ENCODE measurements around the gene ATP8B2.
"Not testable (repeated sequence)": the region's sequence is repeated elsewhere in the genome, so short reads cannot be mapped to it uniquely, and the experiment has no call there.

The ATP8B2 gene

DNA sequence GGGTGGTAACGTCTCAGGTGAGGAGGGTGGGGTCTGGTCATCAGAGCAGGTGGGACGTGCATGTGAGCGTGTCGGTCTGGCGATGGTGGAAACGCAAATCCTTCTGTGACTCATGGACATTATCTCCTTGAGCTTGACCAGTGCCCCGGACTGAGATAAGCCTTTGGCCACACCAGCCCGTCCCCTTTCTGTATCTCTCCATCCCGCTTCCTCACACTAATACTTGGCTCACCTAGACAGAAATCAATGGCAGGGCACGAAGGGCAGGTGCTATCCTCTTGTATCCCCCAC lies 12.3 kb upstream of the ATP8B2 start:
- H3K27me3 Mint-ChIP-seq, result peaks cover 4 to 16% of the 10 kb centered on the region in 2 donors
- H3K4me3 Mint-ChIP-seq, result no peak overlapping the region
- peak overlapping the region in 1 of 2 donors; percentile 24 for H3K27ac Mint-ChIP-seq
- DNase-seq (no peak), ATAC-seq (replicated peaks) (no peak)
- H3K4me1 Mint-ChIP-seq (ENCODE audit: low read depth in 2 of 2), result peaks cover 0 to 4% of the 10 kb centered on the region in 2 donors
- no peaks in the 10 kb centered on the region for H3K36me3 Mint-ChIP-seq (ENCODE audit: insufficient read depth)
- peaks cover 0 to 1% of the 10 kb centered on the region in 2 donors for H3K9me3 Mint-ChIP-seq

DNA sequence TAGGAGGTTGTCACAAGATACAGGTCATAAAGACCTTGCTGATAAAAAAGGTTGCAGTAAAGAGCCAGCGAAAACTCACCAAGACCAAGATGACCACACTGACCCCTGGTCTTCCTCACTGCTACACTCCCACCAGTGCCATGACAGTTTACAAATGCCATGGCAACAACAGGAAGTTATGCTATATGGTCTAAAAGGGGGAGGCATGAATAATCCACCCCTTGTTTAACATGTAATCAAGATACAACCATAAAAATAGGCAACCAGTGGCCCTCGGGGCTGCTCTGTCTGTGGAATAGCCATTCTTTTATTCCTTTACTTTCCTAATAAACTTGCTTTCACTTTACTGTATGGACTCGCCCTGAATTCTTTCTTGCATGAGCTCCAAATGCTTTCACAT lies 11.1 kb upstream of the ATP8B2 start:
- not testable (repeated sequence) for H3K27ac Mint-ChIP-seq; DNase-seq; H3K4me3 Mint-ChIP-seq; ATAC-seq (replicated peaks); H3K36me3 Mint-ChIP-seq (ENCODE audit: insufficient read depth); H3K4me1 Mint-ChIP-seq (ENCODE audit: low read depth in 2 of 2); H3K9me3 Mint-ChIP-seq
- peaks cover 4 to 20% of the 10 kb centered on the region in 2 donors for H3K27me3 Mint-ChIP-seq

DNA sequence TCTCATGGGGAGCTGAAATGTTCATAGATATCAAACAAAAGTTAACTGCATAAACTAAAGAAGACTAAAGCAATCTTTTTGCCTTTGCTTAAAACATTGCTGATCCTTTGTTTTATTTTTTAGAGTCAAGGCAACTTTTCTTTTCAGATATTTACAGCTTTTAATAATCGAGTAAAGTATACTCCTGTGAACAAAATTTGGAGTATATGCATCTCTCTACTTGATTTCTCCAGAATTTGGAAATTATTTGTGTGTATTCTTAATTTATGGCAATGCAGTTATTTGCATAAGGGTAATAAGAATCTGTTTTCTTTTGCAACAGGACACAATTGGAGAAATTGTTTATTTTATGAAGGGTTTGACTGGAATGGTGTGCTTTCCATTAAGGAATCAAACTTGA lies 8.6 kb upstream of the ATP8B2 start:
- Mint-ChIP-seq H3K27ac (no peak overlapping the region), H3K36me3 (ENCODE audit: insufficient read depth) (no peaks in the 10 kb centered on the region), H3K4me1 (ENCODE audit: low read depth in 2 of 2) (no peaks in the 10 kb centered on the region), H3K27me3 (peaks cover 4 to 20% of the 10 kb centered on the region in 2 donors), H3K9me3 (peaks cover 0 to 1% of the 10 kb centered on the region in 2 donors), H3K4me3 (no peak overlapping the region)
- DNase-seq (no peak), ATAC-seq (replicated peaks) (no peak)

DNA sequence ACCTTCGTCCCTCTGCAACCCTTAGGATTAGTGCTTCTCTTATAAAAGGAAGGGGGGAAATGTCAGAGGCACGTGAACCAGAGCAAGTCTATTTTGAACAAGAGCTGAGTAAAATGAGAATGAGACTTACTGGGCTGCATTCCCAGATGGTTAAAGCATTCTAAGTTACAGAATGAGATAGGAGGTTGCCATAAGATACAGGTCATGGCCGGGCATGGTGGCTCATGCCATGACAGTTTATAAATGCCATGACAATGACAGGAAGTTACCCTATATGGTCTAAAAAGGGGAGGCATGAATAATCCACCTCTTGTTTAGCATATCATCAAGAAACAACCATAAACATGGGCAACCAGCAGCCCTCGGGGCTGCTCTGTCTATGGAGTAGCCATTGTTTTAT lies 6.9 kb upstream of the ATP8B2 start:
- no peaks in the 10 kb centered on the region for H3K4me1 Mint-ChIP-seq (ENCODE audit: low read depth in 2 of 2)
- peaks cover 4 to 11% of the 10 kb centered on the region in 2 donors for H3K27me3 Mint-ChIP-seq
- H3K36me3 Mint-ChIP-seq (ENCODE audit: insufficient read depth), result no peaks in the 10 kb centered on the region
- DNase-seq, result no peak
- peaks cover 0 to 1% of the 10 kb centered on the region in 2 donors for H3K9me3 Mint-ChIP-seq
- H3K4me3 Mint-ChIP-seq, result no peak overlapping the region
- no peak overlapping the region for H3K27ac Mint-ChIP-seq
- ATAC-seq (replicated peaks), result no peak

DNA sequence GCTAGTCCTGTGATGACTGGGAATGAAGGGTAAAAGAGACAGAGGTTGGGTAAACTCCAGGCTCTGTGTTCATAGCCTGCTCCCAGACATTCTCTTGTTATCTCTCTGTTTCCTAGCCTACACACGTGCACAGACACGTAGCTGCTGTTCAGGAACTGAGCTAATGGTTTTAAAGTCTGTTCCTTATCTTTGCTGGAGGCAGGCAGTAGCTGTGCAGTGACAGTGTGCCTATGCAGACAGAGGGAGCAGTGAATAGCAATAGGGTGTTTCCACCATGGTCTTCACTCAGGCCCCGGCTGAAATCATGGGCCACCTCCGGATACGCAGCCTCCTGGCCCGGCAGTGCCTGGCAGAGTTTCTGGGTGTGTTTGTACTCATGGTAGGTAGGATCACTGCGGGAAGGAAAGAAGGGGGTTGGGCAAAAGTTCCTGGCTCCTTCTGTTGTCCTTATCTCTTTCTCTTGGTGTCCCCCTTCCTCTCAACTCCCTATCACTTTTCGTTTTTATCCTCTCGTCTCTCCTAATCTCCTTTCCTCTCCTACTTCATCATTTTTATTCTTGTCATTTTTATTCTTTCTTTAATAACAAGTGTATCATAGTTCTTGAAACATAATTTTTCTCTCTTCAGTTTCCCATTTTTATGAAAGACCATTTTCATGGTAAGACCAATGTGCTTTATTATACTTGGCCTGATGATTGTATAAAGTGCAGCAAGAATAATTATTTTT lies 4.3 kb upstream of the ATP8B2 start, which contains the start of gene AQP10:
Gene AQP10 (plus strand): TSS at position 212 of the 727 bp plus-strand sequence. CDS start 63 bp downstream, at position 275.
- Mint-ChIP-seq H3K27me3 (peaks cover 0 to 8% of the 10 kb centered on the region in 2 donors), H3K4me3 (no peak within 1 kb of the TSS), H3K4me1 (ENCODE audit: low read depth in 2 of 2) (peaks cover 4 to 9% of the 10 kb centered on the region in 2 donors), H3K27ac (no peak within 1 kb of the TSS), H3K36me3 (ENCODE audit: insufficient read depth) (peaks cover 5% of the 10 kb centered on the region), H3K9me3 (peaks cover 0 to 1% of the 10 kb centered on the region in 2 donors)
- ATAC-seq (replicated peaks) (no peak), DNase-seq (no peak)

DNA sequence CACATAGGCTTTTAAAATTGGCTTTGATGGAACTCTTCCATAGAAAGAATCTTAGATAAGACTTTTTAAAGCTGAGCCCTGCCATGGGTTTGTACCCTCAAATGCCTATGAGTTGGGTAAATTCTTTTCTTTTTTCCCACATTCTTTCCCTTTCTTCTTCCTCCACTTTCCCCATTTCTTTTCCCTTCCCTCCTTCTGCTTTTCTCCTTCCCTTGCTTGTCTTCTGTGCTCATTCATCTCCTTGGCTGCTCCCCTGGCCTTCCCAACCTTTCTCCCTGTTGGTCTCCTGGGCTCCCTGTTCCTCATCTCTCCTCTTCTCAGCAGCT lies 3.8 kb upstream of the ATP8B2 start:
- H3K4me1 Mint-ChIP-seq (ENCODE audit: low read depth in 2 of 2), result peaks cover 9 to 14% of the 10 kb centered on the region in 2 donors
- not testable (repeated sequence) for H3K27ac Mint-ChIP-seq; DNase-seq; H3K4me3 Mint-ChIP-seq; ATAC-seq (replicated peaks); H3K27me3 Mint-ChIP-seq; H3K9me3 Mint-ChIP-seq; H3K36me3 Mint-ChIP-seq (ENCODE audit: insufficient read depth)

DNA sequence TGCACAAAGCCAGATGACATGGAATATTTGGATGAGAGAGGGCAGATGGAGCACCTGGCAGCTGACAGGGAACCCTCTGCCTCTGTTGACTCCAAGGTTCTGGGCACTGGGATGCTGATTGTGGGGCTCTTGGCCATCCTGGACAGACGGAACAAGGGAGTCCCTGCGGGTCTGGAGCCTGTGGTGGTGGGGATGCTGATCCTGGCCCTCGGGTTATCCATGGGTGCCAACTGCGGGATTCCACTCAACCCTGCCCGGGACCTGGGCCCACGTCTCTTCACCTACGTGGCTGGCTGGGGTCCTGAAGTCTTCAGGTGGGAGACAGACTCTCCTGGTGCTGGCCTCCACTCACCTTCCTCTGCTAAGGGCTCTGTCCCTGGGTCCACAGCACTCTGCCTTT lies 1.8 kb upstream of the ATP8B2 start:
- peaks cover 5% of the 10 kb centered on the region for H3K36me3 Mint-ChIP-seq (ENCODE audit: insufficient read depth)
- DNase-seq (no peak), ATAC-seq (replicated peaks) (no peak)
- H3K27me3 Mint-ChIP-seq, result no peaks in the 10 kb centered on the region
- no peaks in the 10 kb centered on the region for H3K9me3 Mint-ChIP-seq
- peaks cover 23 to 29% of the 10 kb centered on the region in 2 donors for H3K4me1 Mint-ChIP-seq (ENCODE audit: low read depth in 2 of 2)
- peak overlapping the region in 1 of 2 donors; percentile 90 for H3K27ac Mint-ChIP-seq
- H3K4me3 Mint-ChIP-seq, result no peak overlapping the region

DNA sequence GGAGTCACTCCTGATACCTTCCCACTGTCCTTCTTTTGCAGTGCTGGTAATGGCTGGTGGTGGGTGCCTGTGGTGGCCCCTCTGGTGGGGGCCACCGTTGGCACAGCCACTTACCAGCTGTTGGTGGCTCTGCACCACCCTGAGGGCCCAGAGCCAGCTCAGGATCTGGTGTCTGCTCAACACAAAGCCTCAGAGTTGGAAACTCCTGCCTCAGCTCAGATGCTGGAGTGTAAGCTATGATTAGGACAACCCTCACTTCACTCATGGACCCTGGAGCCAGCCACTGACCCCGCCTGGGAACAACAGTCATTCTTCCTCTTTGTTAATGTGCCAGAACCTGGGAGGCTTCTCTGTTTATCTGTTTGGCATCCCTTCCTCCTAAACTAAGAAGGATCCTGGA lies 1.1 kb upstream of the ATP8B2 start:
- H3K27ac Mint-ChIP-seq, result peak overlapping the region; percentile 87 to 90
- peak overlapping the region; percentile 90 to 92 for H3K4me3 Mint-ChIP-seq
- no peak for DNase-seq

DNA sequence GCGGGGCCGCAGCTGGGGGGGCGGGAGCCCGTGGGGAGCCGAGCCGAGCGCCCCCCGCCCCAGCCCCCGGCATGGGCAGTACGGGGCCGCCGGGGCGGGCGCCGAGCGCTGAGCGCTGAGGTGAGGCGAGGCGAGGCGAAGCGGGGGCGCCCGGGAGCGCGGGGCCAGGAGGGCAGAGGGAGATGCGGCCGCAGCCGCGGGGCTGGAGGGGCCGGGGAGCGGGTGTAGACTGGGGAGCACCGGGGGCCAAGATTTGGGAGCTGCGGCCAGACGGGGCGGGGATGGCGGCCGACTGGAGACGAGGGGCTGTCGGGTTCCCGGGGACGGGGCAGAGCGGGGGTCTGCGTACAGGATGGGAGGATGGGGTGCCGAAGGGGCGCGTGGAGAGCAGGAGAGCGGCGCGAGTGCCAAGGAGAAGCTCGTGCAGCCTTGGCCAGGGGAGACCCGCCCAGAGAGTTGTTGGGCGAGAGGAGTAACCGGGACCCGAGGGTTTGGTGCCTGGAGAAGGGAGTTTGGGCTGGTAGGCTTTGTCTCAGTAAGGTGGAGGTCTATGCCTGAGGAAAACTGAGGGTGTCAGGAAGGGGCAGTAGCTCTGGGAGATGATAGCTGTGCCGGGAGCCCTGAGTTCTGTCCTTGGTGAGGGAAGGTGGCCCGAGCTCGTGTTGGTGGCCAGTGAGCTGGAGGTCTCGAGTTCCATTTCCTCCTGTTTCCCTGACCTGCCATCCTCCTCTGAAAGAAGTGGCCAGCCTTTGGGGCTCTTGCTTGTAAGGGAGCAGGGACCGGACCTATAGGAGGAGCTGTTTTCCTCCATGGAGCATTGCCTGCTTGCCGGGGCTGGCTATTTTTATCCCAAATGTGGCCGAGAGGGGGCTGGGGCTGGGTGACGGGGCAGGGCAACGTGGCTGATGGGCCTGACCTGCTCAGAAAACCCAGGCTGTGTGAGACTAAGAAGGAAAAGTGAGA lies 539 bp downstream of the ATP8B2 start:
- no peak for DNase-seq
- H3K9me3 Mint-ChIP-seq, result no peaks in the 10 kb centered on the region
- H3K4me1 Mint-ChIP-seq (ENCODE audit: low read depth in 2 of 2), result peaks cover 42 to 49% of the 10 kb centered on the region in 2 donors
- H3K27ac Mint-ChIP-seq, result peak overlapping the region; percentile 87 to 90
- ATAC-seq (replicated peaks), result peak; percentile 4
- H3K4me3 Mint-ChIP-seq, result peak overlapping the region; percentile 90 to 92
- peaks cover 9% of the 10 kb centered on the region for H3K36me3 Mint-ChIP-seq (ENCODE audit: insufficient read depth)
- H3K27me3 Mint-ChIP-seq, result no peaks in the 10 kb centered on the region

More for the DNA sequence above, 1.1 kb upstream of the ATP8B2 start:
- ATAC-seq (replicated peaks), result no peak
- H3K27me3 Mint-ChIP-seq, result no peaks in the 10 kb centered on the region
- no peaks in the 10 kb centered on the region for H3K9me3 Mint-ChIP-seq
- peaks cover 5% of the 10 kb centered on the region for H3K36me3 Mint-ChIP-seq (ENCODE audit: insufficient read depth)
- H3K4me1 Mint-ChIP-seq (ENCODE audit: low read depth in 2 of 2), result peaks cover 27 to 33% of the 10 kb centered on the region in 2 donors

DNA sequence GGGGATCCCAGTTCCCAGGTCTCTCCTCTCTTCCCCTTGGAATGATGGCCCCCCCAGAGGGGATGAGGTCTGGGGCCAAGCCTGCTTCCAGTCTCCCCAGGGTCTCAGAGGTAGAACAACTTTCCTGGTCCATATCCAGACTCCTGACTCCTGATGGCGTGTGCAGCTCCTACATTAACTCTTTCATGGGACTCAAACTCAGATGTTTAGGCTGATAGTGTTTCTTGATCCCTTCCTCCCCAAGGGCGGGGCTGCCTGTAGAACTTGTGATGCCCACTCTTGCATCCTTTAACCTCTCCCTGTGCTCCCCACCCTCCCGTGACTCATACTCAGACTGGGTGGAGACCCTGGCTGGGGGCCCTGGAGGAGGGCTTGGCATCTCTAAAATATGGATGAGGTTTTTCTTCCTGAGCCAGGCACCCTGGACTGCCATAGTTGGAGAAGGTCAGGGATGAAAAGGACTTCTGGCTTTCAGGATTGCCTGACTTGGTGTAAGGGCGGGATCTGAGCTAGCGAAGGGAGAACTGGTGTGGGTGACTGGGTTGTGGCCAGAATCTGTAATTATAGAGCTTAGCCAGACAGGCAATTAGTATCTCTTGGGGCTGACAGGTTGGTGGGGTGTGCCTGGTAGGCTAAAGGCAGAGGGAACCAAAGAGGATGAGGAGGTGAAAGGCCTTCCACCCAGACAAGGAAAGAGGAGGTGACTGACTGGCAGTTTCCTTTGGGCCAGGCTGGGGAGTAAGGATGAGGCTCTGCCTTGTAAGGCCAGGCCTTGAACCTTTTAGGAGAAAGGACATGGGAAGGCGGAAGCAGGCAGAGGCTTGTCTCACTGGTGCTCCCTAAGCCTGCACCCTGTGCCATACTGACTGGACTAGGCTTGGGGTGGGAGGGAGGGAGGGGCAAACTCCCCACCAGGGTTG lies 1.5 kb downstream of the ATP8B2 start:
- H3K27ac Mint-ChIP-seq, result peak overlapping the region; percentile 87 to 90
- no peak for ATAC-seq (replicated peaks)
- no peaks in the 10 kb centered on the region for H3K9me3 Mint-ChIP-seq
- peaks cover 15% of the 10 kb centered on the region for H3K36me3 Mint-ChIP-seq (ENCODE audit: insufficient read depth)
- H3K4me3 Mint-ChIP-seq, result peak overlapping the region; percentile 90 to 92
- H3K4me1 Mint-ChIP-seq (ENCODE audit: low read depth in 2 of 2), result peaks cover 44 to 49% of the 10 kb centered on the region in 2 donors
- DNase-seq, result no peak
- no peaks in the 10 kb centered on the region for H3K27me3 Mint-ChIP-seq

DNA sequence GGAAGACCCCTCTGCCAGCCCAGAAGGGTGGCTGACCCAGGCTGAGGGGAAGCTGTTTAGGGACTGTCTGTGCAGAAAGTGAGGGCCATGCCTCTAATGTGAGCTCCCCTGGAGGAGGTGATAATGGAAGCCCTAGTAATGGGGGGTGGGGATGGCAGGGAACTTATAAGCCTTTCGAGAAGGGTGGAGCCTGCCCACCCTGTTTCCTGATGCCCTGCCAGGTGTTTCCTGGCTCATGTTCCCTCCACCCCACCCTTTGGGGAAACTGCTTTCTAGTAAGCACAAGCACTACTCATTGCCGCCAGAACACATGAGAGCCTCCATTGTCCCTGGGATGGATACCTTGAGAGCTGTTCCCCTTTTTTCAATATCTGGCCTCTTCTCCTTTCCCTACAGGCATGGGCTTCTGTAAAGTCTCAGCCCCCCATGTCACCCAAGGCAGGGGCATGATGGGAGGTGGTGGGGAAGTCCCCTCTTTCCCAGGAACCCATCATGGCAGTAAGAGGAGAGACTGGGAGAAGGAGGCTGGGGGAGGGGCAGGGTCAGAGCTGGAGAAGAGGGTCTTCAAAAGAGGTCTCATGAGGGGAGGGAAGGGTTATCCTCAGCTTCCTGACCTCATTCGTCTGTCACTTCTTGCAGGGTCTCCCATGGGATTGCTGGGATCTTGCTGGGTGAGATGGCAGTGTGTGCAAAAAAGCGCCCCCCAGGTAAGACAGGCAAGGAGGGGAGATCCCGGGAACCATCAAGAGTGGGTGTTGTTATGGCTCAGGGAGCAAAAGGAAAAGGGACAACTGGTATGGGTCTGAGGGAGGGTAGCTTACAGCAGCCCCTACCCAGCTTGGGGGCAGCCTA lies 2.4 kb downstream of the ATP8B2 start:
- Mint-ChIP-seq H3K27me3 (no peaks in the 10 kb centered on the region), H3K4me1 (ENCODE audit: low read depth in 2 of 2) (peaks cover 44 to 49% of the 10 kb centered on the region in 2 donors), H3K4me3 (peak overlapping the region; percentile 90 to 92), H3K36me3 (ENCODE audit: insufficient read depth) (peaks cover 24% of the 10 kb centered on the region), H3K9me3 (no peaks in the 10 kb centered on the region), H3K27ac (peak overlapping the region; percentile 87 to 90)
- ATAC-seq (replicated peaks) (no peak), DNase-seq (no peak)

All from effector memory CD8-positive, alpha-beta T cell (primary cell).